GM23338 (cell line): ENCODE results near the gene SLC7A14. TPM values are rescaled to one million over a fixed set of nuclear protein-coding genes. Genes with fewer than 3 reads are reported as not detected.

Experiments used
- ATAC-seq: fragments of 200-7000 bp; cut with Tn5 transposase; 3 replicates; pipeline ENCODE4 v1.9.1; 2020
- DNase-seq: peaks from one replicate; pipeline ENCODE4 v3.0.0-alpha.2; 2015; ENCODE audit warnings: low spot score
- H2AFZ ChIP-seq: fragments of 200-600 bp; sonication (generic); 2 replicates; pipeline ENCODE4 v1.8.0; 2016; ENCODE audit warnings: antibody characterized with exemption, mild to moderate bottlenecking, moderate library complexity
- H3F3A ChIP-seq: fragments of 200-600 bp; sonication (generic); replicated peaks from 2 replicates; pipeline ENCODE4 v1.8.0; 2017; ENCODE audit warnings: antibody characterized with exemption, mixed run types, low read depth
- H3K27ac ChIP-seq: fragments of 200-600 bp; sonication (generic); 2 replicates; pipeline ENCODE4 v1.6.1; 2016; ENCODE audit warnings: low read depth
- H3K27me3 ChIP-seq: fragments of 200-600 bp; sonication (generic); 2 replicates; pipeline ENCODE4 v1.8.0; 2016; ENCODE audit warnings: mild to moderate bottlenecking, mixed run types, moderate library complexity; ENCODE audit not compliant: insufficient read depth
- H3K36me3 ChIP-seq: fragments of 200-600 bp; sonication (generic); 2 replicates; pipeline ENCODE4 v1.8.0; 2016; ENCODE audit warnings: mild to moderate bottlenecking; ENCODE audit not compliant: insufficient read depth
- H3K4me1 ChIP-seq: fragments of 200-600 bp; sonication (generic); 2 replicates; pipeline ENCODE4 v1.8.0; 2016; ENCODE audit warnings: mild to moderate bottlenecking, moderate library complexity; ENCODE audit not compliant: insufficient read depth
- H3K4me2 ChIP-seq: fragments of 200-600 bp; sonication (generic); 2 replicates; pipeline ENCODE4 v1.7.1; 2017; ENCODE audit warnings: mixed run types
- H3K4me3 ChIP-seq: fragments of 200-600 bp; sonication (generic); 2 replicates; pipeline ENCODE4 v1.6.1; 2016; ENCODE audit warnings: mixed run types
- H3K79me2 ChIP-seq: fragments of 200-600 bp; sonication (generic); replicated peaks from 2 replicates; pipeline ENCODE4 v1.8.0; 2017; ENCODE audit warnings: mild to moderate bottlenecking; ENCODE audit not compliant: insufficient read depth
- H3K9me2 ChIP-seq: fragments of 200-600 bp; sonication (generic); 2 replicates; pipeline ENCODE4 v1.8.0; 2017; ENCODE audit not compliant: insufficient read depth
- H4K20me1 ChIP-seq: fragments of 200-600 bp; sonication (generic); replicated peaks from 2 replicates; pipeline ENCODE4 v1.8.0; 2017; ENCODE audit warnings: mild to moderate bottlenecking; ENCODE audit not compliant: insufficient read depth
- H3K27ac Mint-ChIP-seq: 2 replicates; pipeline ENCODE4 v1.8.0; 2020; ENCODE audit warnings: inconsistent platforms, mild to moderate bottlenecking, moderate library complexity, mixed read lengths
- H3K27me3 Mint-ChIP-seq: 3 replicates; pipeline ENCODE4 v1.8.0; 2022; ENCODE audit warnings: low read depth, mild to moderate bottlenecking, moderate library complexity, mixed read lengths, inconsistent platforms; ENCODE audit not compliant: insufficient read depth, poor library complexity
- H3K36me3 Mint-ChIP-seq: 3 replicates; pipeline ENCODE4 v1.8.0; 2021; ENCODE audit warnings: low read depth, mild to moderate bottlenecking, inconsistent platforms, moderate library complexity, mixed read lengths
- H3K4me1 Mint-ChIP-seq: 3 replicates; pipeline ENCODE4 v1.8.0; 2020; ENCODE audit warnings: mild to moderate bottlenecking, inconsistent platforms, mixed read lengths
- H3K4me3 Mint-ChIP-seq: 3 replicates; pipeline ENCODE4 v1.8.0; 2021; ENCODE audit warnings: moderate library complexity, mild to moderate bottlenecking, inconsistent platforms, mixed read lengths
- H3K9me3 Mint-ChIP-seq: 3 replicates; pipeline ENCODE4 v1.8.0; 2020; ENCODE audit warnings: moderate library complexity, mild to moderate bottlenecking, inconsistent platforms, mixed read lengths
- CREB1 ChIP-seq: fragments of 250-450 bp; sonication (Bioruptor Pico); IDR thresholded peaks from 2 replicates; pipeline ENCODE4 v1.5.0; 2020; ENCODE audit warnings: low read depth, mild to moderate bottlenecking, moderate library complexity
- CTCF ChIP-seq, 2 experiments: fragments of 200-600 bp in 1 of 2; sonication (generic) in 1 of 2; conservative IDR thresholded peaks; 2 replicates each; pipeline versions ENCODE4 v1.5.1 to v1.6.1; 2016 to 2017; ENCODE audit warnings: antibody characterized with exemption in 2 of 2, low read depth in 2 of 2, mild to moderate bottlenecking in 2 of 2, moderate library complexity in 1 of 2
- EZH2 ChIP-seq: fragments of 200-600 bp; sonication (generic); IDR thresholded peaks from one replicate; pipeline ENCODE4 v1.8.0; 2017; ENCODE audit warnings: antibody characterized with exemption, mild to moderate bottlenecking, low read depth; ENCODE audit not compliant: unreplicated experiment
- EZH2phosphoT487 ChIP-seq: fragments of 200-600 bp; sonication (generic); IDR thresholded peaks from one replicate; pipeline ENCODE4 v1.8.1; 2018; ENCODE audit warnings: antibody characterized with exemption; ENCODE audit not compliant: unreplicated experiment
- JUNB ChIP-seq: IDR thresholded peaks from one replicate; pipeline ENCODE4 v1.6.1; 2016; ENCODE audit warnings: antibody characterized with exemption; ENCODE audit not compliant: unreplicated experiment
- NANOG ChIP-seq: IDR thresholded peaks from 2 replicates; pipeline ENCODE4 v1.6.1; 2016; ENCODE audit warnings: antibody characterized with exemption, borderline replicate concordance
- POLR2AphosphoS5 ChIP-seq: IDR thresholded peaks from 2 replicates; pipeline ENCODE4 v1.6.1; 2016; ENCODE audit warnings: antibody characterized with exemption, low read depth
- REST ChIP-seq: IDR thresholded peaks from one replicate; pipeline ENCODE4 v1.6.1; 2018; ENCODE audit warnings: antibody characterized with exemption; ENCODE audit not compliant: unreplicated experiment
- STAT1 ChIP-seq: IDR thresholded peaks from one replicate; pipeline ENCODE4 v1.6.1; 2016; ENCODE audit warnings: antibody characterized with exemption; ENCODE audit not compliant: unreplicated experiment
- ZNF114 ChIP-seq: fragments of 250-450 bp; sonication (Bioruptor Pico); IDR thresholded peaks from 2 replicates; pipeline ENCODE4 v1.5.0; 2020; ENCODE audit warnings: mild to moderate bottlenecking, moderate library complexity
- ZNF331 ChIP-seq: fragments of 250-450 bp; sonication (Bioruptor Pico); IDR thresholded peaks from 2 replicates; pipeline ENCODE4 v1.5.0; 2020; ENCODE audit warnings: low read depth, mild to moderate bottlenecking, moderate library complexity
- ZNF462 ChIP-seq: fragments of 250-450 bp; sonication (Bioruptor Pico); IDR thresholded peaks from 2 replicates; pipeline ENCODE4 v1.5.0; 2020; ENCODE audit warnings: mild to moderate bottlenecking, moderate library complexity
- polyA plus RNA-seq: library from polyadenylated mRNA; unstranded; fragments of >200 nt; fragmentation: Nextera tagmentation; extraction: Ambion mirVana; gene quantifications from 2 replicates; pipeline ENCODE4 v1.2.1, GENCODE V29; 2016
- total RNA-seq: library from RNA; depleted of rRNA; stranded (reverse); fragments of >200 nt; shearing (Covaris generic); gene quantifications from 2 replicates; pipeline ENCODE4 v1.2.3, GENCODE V29; 2014
- TF ChIP-seq, protein P1 (sequence below): IDR thresholded peaks from 2 replicates; pipeline ENCODE4 v1.6.1; 2016; ENCODE audit warnings: antibody characterized with exemption

The SLC7A14 gene
- total and polyA plus RNA-seq, 2 experiments from 2014 or later, result 0.49 to 0.82 TPM

- ATAC-seq, result no peak
- peaks cover 4% of the 10 kb centered on the region; the same call in 1 of the 2 replicates for H3K9me2 ChIP-seq
These were observed 16.7 kb upstream of the SLC7A14 start for GRCh38 chr3:170602556-170602955.

More at GRCh38 chr3:170602556-170602955, 16.7 kb upstream of the SLC7A14 start:
- Histone ChIP-seq H3K79me2 (no peaks in the 10 kb centered on the region), H3K4me2 (no peak overlapping the region), H3F3A (no peaks in the 10 kb centered on the region), H3K4me1 (no peaks in the 10 kb centered on the region), H4K20me1 (no peaks in the 10 kb centered on the region), H3K27ac (no peak overlapping the region), H3K36me3 (no peaks in the 10 kb centered on the region), H3K4me3 (no peak overlapping the region), H2AFZ (no peak overlapping the region), H3K27me3 (no peaks in the 10 kb centered on the region)
- Mint-ChIP-seq H3K4me3 (no peak overlapping the region), H3K27ac (no peak overlapping the region), H3K27me3 (peaks cover 4% of the 10 kb centered on the region), H3K9me3 (no peaks in the 10 kb centered on the region), H3K36me3 (no peaks in the 10 kb centered on the region), H3K4me1 (no peaks in the 10 kb centered on the region)
- TF ChIP-seq ZNF462 (CRISPR knock-in tag), result no peak
- TF ChIP-seq, protein P1, sequence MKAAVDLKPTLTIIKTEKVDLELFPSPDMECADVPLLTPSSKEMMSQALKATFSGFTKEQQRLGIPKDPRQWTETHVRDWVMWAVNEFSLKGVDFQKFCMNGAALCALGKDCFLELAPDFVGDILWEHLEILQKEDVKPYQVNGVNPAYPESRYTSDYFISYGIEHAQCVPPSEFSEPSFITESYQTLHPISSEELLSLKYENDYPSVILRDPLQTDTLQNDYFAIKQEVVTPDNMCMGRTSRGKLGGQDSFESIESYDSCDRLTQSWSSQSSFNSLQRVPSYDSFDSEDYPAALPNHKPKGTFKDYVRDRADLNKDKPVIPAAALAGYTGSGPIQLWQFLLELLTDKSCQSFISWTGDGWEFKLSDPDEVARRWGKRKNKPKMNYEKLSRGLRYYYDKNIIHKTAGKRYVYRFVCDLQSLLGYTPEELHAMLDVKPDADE, result no peak
- TF ChIP-seq JUNB, result no peak
- no peak for TF ChIP-seq EZH2phosphoT487
- TF ChIP-seq POLR2AphosphoS5, result no peak
- no peak for TF ChIP-seq EZH2
- no peak for TF ChIP-seq CREB1 (CRISPR knock-in tag)
- TF ChIP-seq STAT1, result no peak
- no peak for TF ChIP-seq REST
- TF ChIP-seq ZNF331, result no peak
- no peak for TF ChIP-seq ZNF114 (CRISPR knock-in tag)
- no peak for TF ChIP-seq NANOG
- TF ChIP-seq CTCF (conservative IDR thresholded peaks at IDR 0.05; ENCODE audit: low read depth in 2 of 2), result no peak
- DNase-seq, result no peak
